ENCODE measurements around the gene ZNF197. TPM values are rescaled to one million over a fixed set of nuclear protein-coding genes. Genes with fewer than 3 reads are reported as not detected.
"Not testable (repeated sequence)": the region's sequence is repeated elsewhere in the genome, so short reads cannot be mapped to it uniquely, and the experiment has no call there.

Gene ZNF197
- total RNA-seq: 3.4 TPM

DNA sequence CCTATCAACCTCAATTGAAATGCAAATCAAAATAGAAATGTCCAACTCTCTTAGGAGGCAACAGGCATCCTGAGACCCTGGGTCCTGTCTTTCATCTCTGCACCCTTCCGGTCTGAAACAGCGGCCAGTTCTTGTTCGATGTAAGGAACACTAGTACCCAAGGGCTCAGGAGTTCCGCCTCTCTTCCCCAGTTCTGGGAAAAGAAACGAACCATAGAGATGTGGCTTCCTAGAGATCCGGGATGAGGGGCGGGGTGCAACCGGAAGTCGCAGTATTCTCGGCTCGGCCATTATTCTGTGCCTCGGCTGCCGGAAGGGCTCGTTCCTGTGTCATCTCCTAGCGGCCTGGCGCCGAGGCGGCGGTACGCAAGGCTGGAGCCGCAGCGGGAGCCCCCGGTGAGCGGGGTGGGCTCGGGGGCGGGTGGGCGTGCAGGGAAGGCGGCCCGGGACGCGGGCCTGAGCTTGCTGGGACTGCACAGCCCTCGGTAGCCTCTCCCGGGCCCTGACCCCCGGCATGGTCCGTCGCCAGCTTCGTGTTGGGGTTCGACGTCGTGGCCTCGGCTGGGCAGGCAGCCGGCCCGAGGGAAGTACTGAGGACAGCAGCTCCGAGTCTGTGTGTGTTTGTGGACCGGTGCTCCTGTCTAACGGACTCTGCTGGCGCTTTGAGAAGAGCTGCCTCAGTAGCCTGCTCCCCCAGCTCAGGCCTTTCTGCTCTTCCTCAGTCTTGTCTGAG, at the start of gene ZNF197:
Gene ZNF197, plus strand, starts transcription at position 288 of the 732 bp plus-strand sequence. CDS start 4,119 bp downstream, outside the sequence.
- Histone ChIP-seq H3K9me3 (ENCODE audit: low read depth, low read length) (no peaks in the 10 kb centered on the region), H3K27me3 (ENCODE audit: insufficient read depth, low read length) (no peaks in the 10 kb centered on the region), H3K4me1 (ENCODE audit: insufficient read depth, low read length) (peaks cover 11% of the 10 kb centered on the region), H3K4me3 (ENCODE audit: low read length) (peak within 1 kb of the TSS; percentile 69)

DNA sequence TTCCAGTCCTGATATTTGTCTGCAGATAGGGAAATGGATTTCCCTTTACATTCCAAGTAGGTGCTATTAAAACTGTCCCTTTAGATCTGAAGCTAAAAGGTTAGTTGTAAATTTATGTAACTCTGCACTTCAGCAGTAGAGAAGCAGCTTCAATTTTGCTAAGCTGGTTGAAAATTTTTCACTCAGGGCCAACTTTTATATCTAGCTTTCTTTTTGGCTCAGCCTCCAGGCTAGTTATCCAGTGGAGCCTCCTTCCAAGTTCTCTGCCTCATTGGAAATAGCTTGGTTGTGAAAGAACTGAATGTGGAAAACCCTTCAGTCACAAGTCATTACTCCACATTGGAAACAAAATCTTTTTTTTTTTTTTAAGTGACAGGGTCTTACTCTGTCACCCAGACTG, 48.2 kb upstream of the ZNF197 start:
- peaks cover 7% of the 10 kb centered on the region for H3K9me3 ChIP-seq (ENCODE audit: low read depth, low read length)

DNA sequence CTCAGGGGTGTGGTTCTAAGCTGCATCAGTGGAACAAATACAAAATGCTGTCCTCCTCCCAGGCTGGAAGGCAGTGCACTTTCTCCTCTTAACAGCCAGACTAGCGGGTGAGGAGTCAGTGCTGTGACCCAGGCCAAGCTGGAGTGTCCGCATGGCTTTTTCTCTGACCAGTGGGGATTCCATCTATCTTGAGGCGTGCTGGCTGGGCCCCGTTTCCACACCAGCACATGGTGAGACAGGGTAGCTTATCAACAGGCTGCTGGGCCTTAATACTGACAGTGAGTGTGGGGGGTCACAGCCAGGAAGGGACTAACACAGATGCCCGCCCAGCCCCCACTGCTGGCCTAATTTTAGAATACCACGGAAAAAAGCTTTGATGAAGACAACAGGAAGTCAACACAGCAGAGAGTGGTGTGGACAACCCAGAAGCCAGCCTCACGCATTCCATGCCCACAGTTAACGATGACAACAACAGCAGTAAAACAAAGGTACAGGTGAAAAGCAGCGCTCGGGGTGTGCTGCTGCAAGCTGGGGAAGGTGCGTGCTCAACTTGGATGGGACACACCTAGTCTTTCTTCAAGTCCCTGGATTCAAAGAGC, 47.4 kb upstream of the ZNF197 start:
- not testable (repeated sequence) for H3K4me3 ChIP-seq (ENCODE audit: low read length); H3K9me3 ChIP-seq (ENCODE audit: low read depth, low read length); H3K4me1 ChIP-seq (ENCODE audit: insufficient read depth, low read length); H3K27me3 ChIP-seq (ENCODE audit: insufficient read depth, low read length)

More for the DNA sequence above, 48.2 kb upstream of the ZNF197 start:
- Histone ChIP-seq H3K4me3 (ENCODE audit: low read length) (no peak overlapping the region), H3K4me1 (ENCODE audit: insufficient read depth, low read length) (no peaks in the 10 kb centered on the region), H3K27me3 (ENCODE audit: insufficient read depth, low read length) (no peaks in the 10 kb centered on the region)

DNA sequence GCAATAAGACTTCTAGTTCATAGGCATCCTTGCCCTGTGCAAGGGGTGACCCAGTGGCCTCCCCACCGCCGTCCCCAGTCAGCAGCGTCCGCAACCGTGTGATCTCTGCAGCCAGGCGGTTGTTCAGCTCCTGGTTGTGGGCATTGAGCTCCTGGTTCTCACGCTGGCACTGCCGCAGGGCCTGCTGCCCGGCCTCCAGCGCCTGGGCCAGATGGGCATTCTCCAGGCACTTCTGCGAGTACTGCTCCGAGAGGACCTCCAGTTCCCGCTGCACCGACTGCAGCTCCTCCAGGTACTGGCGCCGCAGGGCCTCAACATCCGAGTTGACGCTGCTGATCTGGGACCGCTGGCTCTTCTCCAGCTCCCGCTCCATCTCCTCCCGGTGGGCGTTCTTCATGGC, 46.5 kb upstream of the ZNF197 start:
- H3K9me3 ChIP-seq (ENCODE audit: low read depth, low read length); H3K4me1 ChIP-seq (ENCODE audit: insufficient read depth, low read length); H3K27me3 ChIP-seq (ENCODE audit: insufficient read depth, low read length); H3K4me3 ChIP-seq (ENCODE audit: low read length): not testable (repeated sequence)

DNA sequence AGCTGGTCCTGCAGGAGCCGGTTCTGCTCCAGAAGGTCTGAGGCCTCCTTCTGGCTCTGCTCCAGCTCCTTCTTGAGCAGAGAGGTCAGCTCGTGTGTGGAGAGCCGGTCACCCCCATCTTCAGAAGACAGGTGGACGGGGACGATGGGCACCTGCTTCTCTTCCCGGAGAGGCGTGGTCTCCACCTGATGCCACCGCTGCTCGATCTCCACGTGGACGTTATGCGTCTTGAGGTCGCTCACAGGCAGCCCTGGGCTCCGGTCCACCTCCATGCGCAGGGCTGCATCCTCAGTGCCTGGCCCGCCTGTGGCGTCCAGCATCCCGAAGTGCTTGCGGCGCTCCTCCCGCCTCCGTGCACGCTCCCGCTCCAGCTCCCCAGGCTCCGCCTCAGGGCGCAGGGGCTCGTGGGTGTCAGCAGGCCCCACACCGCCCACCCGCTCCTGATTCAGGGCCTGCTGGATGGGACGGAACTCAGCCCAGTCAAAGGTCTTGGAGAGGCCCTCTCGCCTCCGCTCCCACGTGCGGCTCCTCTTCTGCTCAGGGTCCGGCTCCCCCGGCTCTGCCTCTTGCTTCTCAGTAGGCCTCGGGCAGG, 45.8 kb upstream of the ZNF197 start:
- not testable (repeated sequence) for H3K9me3 ChIP-seq (ENCODE audit: low read depth, low read length); H3K4me1 ChIP-seq (ENCODE audit: insufficient read depth, low read length); H3K4me3 ChIP-seq (ENCODE audit: low read length); H3K27me3 ChIP-seq (ENCODE audit: insufficient read depth, low read length)

DNA sequence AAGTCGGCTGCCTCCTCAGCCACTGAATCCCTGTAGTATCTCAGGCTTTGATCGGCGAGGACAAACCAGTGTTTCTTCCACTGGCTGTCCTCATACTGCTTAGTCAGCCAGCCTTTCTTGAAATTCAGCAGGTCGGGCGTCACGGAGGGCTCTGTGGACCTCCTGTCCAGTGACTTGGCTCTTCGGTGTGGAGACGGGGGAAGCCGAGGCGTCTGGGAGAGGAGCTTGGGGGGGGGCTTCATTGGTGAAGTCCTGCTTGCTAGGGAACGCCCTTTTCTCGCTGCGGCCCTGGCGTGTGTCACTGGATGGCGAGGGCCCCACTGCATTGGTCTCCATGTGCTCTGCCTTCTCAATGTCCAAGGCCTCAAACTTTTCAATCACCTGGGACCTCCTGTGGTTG, 45.1 kb upstream of the ZNF197 start:
- H3K4me3 ChIP-seq (ENCODE audit: low read length); H3K4me1 ChIP-seq (ENCODE audit: insufficient read depth, low read length); H3K9me3 ChIP-seq (ENCODE audit: low read depth, low read length): not testable (repeated sequence)

DNA sequence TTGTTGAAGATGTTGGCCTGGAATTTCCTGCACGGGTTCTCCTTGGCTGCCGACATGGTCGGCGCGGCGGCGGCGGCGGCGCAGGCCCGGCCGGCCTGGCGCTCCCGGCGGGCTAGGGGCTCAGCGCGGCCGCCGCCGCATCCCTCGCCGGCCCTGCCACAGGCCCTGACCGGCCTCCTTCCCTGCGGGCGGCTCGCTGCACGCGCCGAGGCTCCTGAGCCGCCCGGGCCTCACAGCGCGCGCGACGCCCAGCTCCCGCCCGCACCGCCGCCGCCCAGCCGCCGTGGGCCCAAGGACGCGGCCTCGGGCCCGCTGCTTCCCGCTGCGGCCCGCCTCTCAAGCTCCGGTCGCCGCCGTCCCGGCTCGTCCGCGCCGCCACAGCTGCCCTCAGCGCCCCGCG, 43.9 kb upstream of the ZNF197 start:
- H3K9me3 ChIP-seq (ENCODE audit: low read depth, low read length); H3K4me3 ChIP-seq (ENCODE audit: low read length); H3K27me3 ChIP-seq (ENCODE audit: insufficient read depth, low read length): not testable (repeated sequence)
- H3K4me1 ChIP-seq (ENCODE audit: insufficient read depth, low read length): peaks cover 17% of the 10 kb centered on the region

More for the DNA sequence above, 45.1 kb upstream of the ZNF197 start:
- H3K27me3 ChIP-seq (ENCODE audit: insufficient read depth, low read length): not testable (repeated sequence)

DNA sequence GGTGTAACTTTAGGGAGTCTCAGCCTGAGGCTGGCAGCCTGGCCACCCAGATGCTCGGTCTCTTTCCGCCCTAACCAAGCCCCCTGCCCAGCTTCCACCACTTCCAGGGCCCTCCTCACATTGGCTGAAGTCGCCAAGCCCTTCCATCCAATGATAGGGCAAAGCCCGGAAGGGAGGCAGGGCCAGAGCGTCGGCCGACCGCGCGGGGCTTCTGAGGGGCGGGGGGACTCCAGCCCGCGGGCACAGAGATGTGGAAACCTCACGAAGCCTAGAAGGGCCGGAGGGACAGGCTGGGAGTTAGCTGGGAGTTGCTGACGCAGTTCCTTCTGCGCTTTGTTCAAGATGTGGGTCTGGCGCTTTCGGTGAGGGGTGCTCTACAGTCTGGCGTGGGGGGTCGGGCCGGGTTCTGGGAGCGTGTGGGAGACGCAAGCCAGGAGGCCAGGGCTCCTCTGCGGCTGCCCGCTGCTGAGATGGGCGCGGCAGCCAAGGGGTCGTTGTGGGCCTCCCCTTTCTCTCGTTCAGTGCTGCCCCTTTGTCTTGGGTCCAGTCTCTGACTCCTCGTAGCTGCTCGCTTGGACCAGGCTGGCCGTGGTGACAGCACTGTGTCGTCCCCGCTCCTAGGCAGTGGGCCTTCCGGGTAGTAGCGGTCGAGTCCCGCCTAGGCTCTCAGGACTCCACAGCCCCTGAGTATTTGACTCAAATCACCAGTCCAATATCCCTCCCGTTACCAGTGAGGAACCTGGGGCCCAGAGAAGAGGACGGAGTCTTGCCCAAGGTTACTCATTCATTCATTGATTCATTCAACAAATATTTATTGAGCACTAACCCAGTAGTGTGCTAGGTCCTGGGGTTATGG, 40.0 kb upstream of the ZNF197 start, which contains the start of gene ZNF660:
Gene ZNF660, plus strand, starts transcription at position 319 of the 856 bp plus-strand sequence. CDS start 9,230 bp downstream, outside the sequence.
- H3K4me1 ChIP-seq (ENCODE audit: insufficient read depth, low read length): peaks cover 17% of the 10 kb centered on the region
- H3K9me3 ChIP-seq (ENCODE audit: low read depth, low read length): no peaks in the 10 kb centered on the region
- peak within 1 kb of the TSS; percentile 47 for H3K4me3 ChIP-seq (ENCODE audit: low read length)
- peaks cover 2% of the 10 kb centered on the region for H3K27me3 ChIP-seq (ENCODE audit: insufficient read depth, low read length)

DNA sequence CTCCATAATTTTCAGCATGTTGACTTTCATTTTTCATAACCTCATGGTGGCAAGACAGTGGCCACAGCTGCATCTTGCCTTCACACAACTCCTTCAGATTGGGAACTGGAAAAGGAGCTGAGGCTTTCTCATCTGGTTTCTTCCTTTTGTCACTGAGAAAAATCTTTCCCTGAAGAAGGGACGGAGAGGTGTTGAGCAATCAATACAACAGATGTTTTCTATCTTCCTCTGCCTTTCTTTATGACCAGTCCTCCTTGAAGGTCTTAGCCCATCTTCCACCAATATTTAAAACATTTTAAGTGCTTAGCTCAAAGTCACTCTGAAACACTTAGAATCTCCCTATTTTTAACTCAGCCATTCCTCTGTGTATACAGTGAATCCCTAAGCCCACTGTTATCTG, 28.2 kb upstream of the ZNF197 start:
- Histone ChIP-seq H3K4me3 (ENCODE audit: low read length) (no peak overlapping the region), H3K4me1 (ENCODE audit: insufficient read depth, low read length) (no peaks in the 10 kb centered on the region), H3K9me3 (ENCODE audit: low read depth, low read length) (peaks cover 19% of the 10 kb centered on the region), H3K27me3 (ENCODE audit: insufficient read depth, low read length) (no peaks in the 10 kb centered on the region)

DNA sequence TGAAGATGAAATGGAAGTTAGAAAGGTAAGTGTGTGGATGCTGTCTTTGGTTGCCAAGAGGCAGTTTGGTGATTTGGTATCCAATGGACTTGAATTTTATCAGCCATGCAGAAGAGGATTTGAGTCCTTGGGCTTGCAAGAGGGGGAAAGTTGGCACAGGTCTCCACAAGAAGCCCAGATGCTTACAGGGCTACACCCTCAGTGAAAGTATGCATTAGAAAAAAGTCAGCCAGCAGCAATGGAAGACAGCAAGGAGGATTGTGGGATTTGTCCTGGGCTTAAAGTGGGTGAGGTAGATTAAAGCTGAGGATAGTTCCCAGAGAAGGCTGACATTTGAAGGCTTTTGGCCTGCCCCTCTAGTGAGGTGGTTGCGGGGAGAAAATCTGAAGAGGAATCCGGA, 23.1 kb upstream of the ZNF197 start:
- no peak overlapping the region for H3K4me3 ChIP-seq (ENCODE audit: low read length)

DNA sequence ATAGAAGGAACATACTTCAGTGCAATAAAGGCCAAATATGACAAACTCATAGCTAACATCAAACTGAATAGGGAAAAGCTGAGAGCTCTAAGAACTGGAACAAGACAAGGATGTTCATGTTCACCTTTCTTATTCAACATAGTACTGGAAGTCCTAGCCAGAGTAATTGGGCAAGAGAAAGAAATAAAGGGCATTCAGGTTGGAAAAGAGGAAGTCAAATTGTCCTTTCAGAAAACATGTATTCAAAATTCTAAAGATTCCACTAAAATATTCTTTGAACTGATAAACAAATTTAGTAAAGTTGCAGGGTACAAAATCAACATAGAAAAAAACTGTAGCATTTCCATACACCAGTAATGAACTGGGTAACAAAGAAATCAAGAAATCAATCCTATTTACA, 12.2 kb upstream of the ZNF197 start:
- H3K9me3 ChIP-seq (ENCODE audit: low read depth, low read length): peaks cover 11% of the 10 kb centered on the region
- H3K4me3 ChIP-seq (ENCODE audit: low read length): no peak overlapping the region
- H3K27me3 ChIP-seq (ENCODE audit: insufficient read depth, low read length): no peaks in the 10 kb centered on the region
- H3K4me1 ChIP-seq (ENCODE audit: insufficient read depth, low read length): no peaks in the 10 kb centered on the region

More for the DNA sequence above, 23.1 kb upstream of the ZNF197 start:
- Histone ChIP-seq H3K27me3 (ENCODE audit: insufficient read depth, low read length) (no peaks in the 10 kb centered on the region), H3K9me3 (ENCODE audit: low read depth, low read length) (no peaks in the 10 kb centered on the region), H3K4me1 (ENCODE audit: insufficient read depth, low read length) (no peaks in the 10 kb centered on the region)

DNA sequence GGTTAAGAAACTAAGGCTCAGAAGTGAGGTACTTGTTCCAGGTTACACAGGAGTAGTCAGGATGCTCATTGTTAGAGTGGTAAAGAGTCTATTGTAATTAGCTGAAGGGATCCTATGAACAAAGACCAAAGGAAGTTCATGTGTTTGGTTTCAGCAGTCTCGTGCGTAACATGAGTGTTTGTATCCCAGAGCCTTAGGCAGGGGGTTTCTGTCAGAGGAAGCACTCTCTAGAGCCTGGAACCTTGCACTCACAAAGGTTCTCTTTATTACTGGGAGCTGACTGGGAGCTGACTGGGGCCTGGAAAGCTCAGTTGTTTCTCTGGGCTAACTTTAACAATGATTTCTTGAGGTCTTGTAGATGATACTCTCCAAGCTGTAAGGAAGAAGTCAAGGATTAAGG, 3.9 kb downstream of the ZNF197 start:
- H3K4me1 ChIP-seq (ENCODE audit: insufficient read depth, low read length): peaks cover 11% of the 10 kb centered on the region
- no peak overlapping the region for H3K4me3 ChIP-seq (ENCODE audit: low read length)
- H3K9me3 ChIP-seq (ENCODE audit: low read depth, low read length): no peaks in the 10 kb centered on the region
- no peaks in the 10 kb centered on the region for H3K27me3 ChIP-seq (ENCODE audit: insufficient read depth, low read length)

DNA sequence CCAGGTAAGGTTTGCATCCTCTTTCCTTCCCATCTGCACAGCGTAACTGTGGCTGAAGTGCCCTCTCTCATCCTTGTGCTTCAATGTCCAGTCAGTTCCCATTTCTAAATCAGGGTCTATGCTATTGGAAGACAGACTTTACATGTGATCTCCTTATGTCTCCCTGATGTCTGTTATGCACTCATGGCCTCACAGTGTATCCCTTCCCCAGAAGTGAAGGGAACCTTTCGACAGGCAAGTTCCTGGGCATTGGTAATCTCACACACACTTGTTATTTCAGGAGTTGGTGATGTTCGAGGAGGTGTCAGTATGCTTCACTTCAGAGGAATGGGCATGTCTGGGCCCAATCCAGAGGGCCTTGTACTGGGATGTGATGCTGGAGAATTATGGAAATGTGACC, 7.4 kb downstream of the ZNF197 start:
- Histone ChIP-seq H3K4me3 (ENCODE audit: low read length) (no peak overlapping the region), H3K9me3 (ENCODE audit: low read depth, low read length) (no peaks in the 10 kb centered on the region), H3K4me1 (ENCODE audit: insufficient read depth, low read length) (no peaks in the 10 kb centered on the region), H3K27me3 (ENCODE audit: insufficient read depth, low read length) (no peaks in the 10 kb centered on the region)

DNA sequence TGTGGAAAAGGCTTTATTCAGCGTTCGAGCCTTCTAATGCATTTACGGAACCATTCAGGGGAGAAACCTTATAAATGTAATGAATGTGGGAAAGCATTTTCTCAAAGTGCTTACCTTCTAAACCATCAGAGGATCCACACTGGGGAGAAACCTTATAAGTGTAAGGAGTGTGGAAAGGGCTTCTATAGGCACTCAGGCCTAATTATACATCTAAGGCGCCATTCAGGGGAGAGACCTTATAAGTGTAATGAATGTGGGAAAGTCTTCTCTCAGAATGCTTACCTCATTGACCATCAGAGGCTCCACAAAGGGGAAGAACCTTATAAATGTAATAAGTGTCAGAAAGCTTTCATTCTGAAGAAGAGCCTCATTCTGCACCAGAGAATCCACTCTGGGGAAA, 17.5 kb downstream of the ZNF197 start:
- peaks cover 67% of the 10 kb centered on the region for H3K9me3 ChIP-seq (ENCODE audit: low read depth, low read length)
- H3K4me1 ChIP-seq (ENCODE audit: insufficient read depth, low read length): no peaks in the 10 kb centered on the region
- H3K4me3 ChIP-seq (ENCODE audit: low read length): no peak overlapping the region
- no peaks in the 10 kb centered on the region for H3K27me3 ChIP-seq (ENCODE audit: insufficient read depth, low read length)

DNA sequence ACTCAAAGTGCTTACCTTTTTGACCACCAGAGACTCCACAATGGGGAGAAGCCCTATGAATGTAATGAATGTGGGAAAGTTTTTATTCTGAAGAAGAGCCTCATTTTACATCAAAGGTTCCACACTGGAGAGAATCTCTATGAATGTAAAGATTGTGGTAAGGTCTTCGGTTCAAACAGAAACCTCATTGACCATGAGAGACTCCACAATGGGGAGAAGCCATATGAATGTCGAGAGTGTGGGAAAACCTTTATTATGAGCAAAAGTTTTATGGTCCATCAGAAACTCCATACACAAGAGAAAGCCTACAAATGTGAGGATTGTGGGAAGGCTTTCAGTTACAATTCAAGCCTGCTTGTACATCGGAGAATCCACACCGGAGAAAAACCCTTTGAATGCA, 18.2 kb downstream of the ZNF197 start:
- no peaks in the 10 kb centered on the region for H3K4me1 ChIP-seq (ENCODE audit: insufficient read depth, low read length)
- H3K27me3 ChIP-seq (ENCODE audit: insufficient read depth, low read length): no peaks in the 10 kb centered on the region
- H3K4me3 ChIP-seq (ENCODE audit: low read length): no peak overlapping the region
- H3K9me3 ChIP-seq (ENCODE audit: low read depth, low read length): peaks cover 67% of the 10 kb centered on the region
